Measurements from ENCODE around the gene TUBA1C.

DNA sequence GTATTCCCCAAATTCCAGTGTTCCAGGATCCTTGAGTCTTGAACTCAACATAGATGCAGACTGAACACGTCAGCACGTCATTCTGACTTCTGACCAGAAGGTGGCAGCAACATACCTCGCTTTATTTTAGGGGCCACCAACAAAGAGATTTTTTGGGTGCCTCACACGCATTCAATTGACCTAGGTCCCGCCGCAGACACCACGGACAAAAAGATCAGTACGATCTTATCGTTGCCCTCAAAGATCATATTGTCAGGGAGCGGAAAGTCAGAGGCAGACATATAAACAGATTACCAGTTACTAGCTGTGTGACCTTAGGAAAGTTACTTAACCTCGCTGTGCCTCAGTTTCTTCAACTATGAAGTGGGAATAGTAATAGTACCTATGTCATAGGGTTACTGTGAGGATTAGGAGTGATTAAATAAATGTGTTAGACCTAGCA is 23.6 kb downstream of the TUBA1C start:
- TF ChIP-seq POLR2A (IDR thresholded peaks at IDR 0.05; ENCODE audit: low read depth, low read length) (no peak), POLR2AphosphoS5 (IDR thresholded peaks at IDR 0.05; ENCODE audit: low read depth, low read length) (no peak), TAF1 (IDR thresholded peaks at IDR 0.05; ENCODE audit: low read depth, low read length) (no peak), PAX5 (IDR thresholded peaks at IDR 0.05; ENCODE audit: insufficient read depth, low read length, severe bottlenecking) (no peak), SPI1 (IDR thresholded peaks at IDR 0.05; ENCODE audit: low read depth, low read length) (no peak), POU2F2 (IDR thresholded peaks at IDR 0.05; ENCODE audit: low read depth, low read length) (no peak)

Data from GM12891 (cell line).